Thoracic aorta (tissue), 2 donors: ENCODE results near the gene GPX4. TPM values are rescaled to one million over a fixed set of nuclear protein-coding genes. Genes with fewer than 3 reads are reported as not detected.

Source experiments
- ATAC-seq: fragments of 150-250 bp; one replicate; pipeline ENCODE4 v1.8.0; 2017; ENCODE audit warnings: low read depth; ENCODE audit not compliant: insufficient number of reproducible peaks, low FRiP score
- DNase-seq: peaks from one replicate; pipeline ENCODE4 v3.0.0-alpha.2; 2020; ENCODE audit warnings: low spot score
- H3K27ac ChIP-seq, 2 donors: fragments of 200-600 bp; sonication (generic); 1 replicate in 1 of 2; 2 replicates in 1 of 2; pipeline ENCODE4 v1.5.1; 2016; ENCODE audit warnings: mild to moderate bottlenecking in 2 of 2, moderate library complexity in 2 of 2
- H3K27me3 ChIP-seq: fragments of 200-600 bp; sonication (generic); replicated peaks from 2 replicates; pipeline ENCODE4 v1.6.0; 2016; ENCODE audit warnings: mild to moderate bottlenecking; ENCODE audit not compliant: insufficient read depth
- H3K36me3 ChIP-seq: fragments of 200-600 bp; sonication (generic); one replicate; pipeline ENCODE4 v1.5.1; 2016
- H3K4me1 ChIP-seq, 2 donors: fragments of 200-600 bp; sonication (generic); 1 replicate in 1 of 2; 2 replicates in 1 of 2; pipeline versions ENCODE4 v1.5.1 to v1.6.0; 2016; ENCODE audit warnings: low read depth in 2 of 2, mild to moderate bottlenecking in 1 of 2; ENCODE audit not compliant: control insufficient read depth in 1 of 2
- H3K4me3 ChIP-seq: fragments of 200-600 bp; sonication (generic); 2 replicates; pipeline ENCODE4 v1.5.1; 2016; ENCODE audit warnings: mild to moderate bottlenecking
- H3K9me3 ChIP-seq: fragments of 200-600 bp; sonication (generic); 2 replicates; pipeline ENCODE4 v1.5.1; 2016
- CTCF ChIP-seq: fragments of 200-600 bp; sonication (generic); IDR thresholded peaks from one replicate; pipeline ENCODE4 v1.5.1; 2019; ENCODE audit warnings: antibody characterized with exemption
- total RNA-seq, 2 donors: library from RNA; depleted of rRNA; stranded (reverse); fragments of >200 nt; gene quantifications; one replicate each; pipeline versions ENCODE4 v1.1.0 to v1.2.3, GENCODE V29; 2016

The GPX4 gene
- total RNA-seq, 2 donors from 2014 or later: 259 to 441 TPM

GRCh38 chr19:1130771-1131717 is 27.2 kb downstream of the GPX4 start:
- TF ChIP-seq CTCF: no peak
- no peaks in the 10 kb centered on the region for H3K9me3 ChIP-seq
- DNase-seq (no peak), ATAC-seq (no peak)
- peak overlapping the region; percentile 94 to 99 for H3K27ac ChIP-seq
- peaks cover 18% of the 10 kb centered on the region for H3K36me3 ChIP-seq
- peak overlapping the region; percentile 95 for H3K4me3 ChIP-seq
- peaks cover 52 to 70% of the 10 kb centered on the region in 2 donors for H3K4me1 ChIP-seq
- H3K27me3 ChIP-seq: no peaks in the 10 kb centered on the region

- Histone ChIP-seq H3K27ac (peak overlapping the region; percentile 94 to 99), H3K9me3 (no peaks in the 10 kb centered on the region), H3K4me3 (peak overlapping the region; percentile 95), H3K36me3 (peaks cover 10% of the 10 kb centered on the region), H3K4me1 (peaks cover 52 to 61% of the 10 kb centered on the region in 2 donors), H3K27me3 (no peaks in the 10 kb centered on the region)
- peak; percentile 91 for DNase-seq
- peak; percentile 26 for TF ChIP-seq CTCF
- ATAC-seq: peak; percentile 65
Measured at GRCh38 chr19:1131718-1132551, 28.1 kb downstream of the GPX4 start.

DNA sequence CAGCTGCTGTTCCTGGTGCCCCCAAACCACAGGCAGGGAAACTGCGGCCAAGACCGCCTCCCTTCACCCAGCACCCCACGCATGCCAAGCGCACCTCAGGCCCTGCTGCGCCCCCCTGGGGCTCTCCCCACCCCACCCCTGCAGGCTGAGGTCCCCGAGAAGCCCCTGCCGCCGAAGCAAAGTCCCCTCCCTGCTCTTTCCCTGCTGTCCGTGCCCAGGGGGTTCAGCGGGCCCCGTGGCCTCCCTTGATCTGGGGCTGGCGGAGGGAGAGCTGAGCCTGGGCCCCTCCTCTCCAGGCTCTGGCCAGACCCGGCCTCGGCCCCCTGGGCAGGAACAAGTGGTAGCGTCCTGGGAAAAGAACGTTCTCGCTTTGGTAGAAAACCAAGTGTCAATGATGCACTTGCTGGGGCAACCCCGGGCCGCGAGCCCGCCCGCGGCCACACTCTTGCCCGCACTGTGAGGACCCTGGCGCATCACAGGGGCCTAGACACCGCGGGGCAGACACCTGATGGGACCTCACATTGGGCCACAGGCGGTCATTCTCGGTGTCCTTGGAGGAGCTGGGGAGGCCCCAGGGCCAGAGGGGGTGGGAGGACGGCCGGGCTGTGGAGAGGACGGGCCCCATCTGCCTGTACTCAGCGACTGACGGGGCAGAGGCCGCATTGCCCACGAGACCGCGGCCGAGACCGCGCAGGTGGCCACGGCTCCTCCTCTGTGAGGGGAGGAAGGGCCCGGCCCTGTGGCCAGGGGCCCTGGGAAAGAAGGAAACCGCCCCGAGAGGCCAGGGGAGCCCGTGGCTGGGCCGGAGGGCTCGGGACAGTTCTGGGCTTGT is 29.0 kb downstream of the GPX4 start:
- ATAC-seq (no peak), DNase-seq (no peak)
- Histone ChIP-seq H3K4me3 (peak overlapping the region; percentile 95), H3K27ac (peak overlapping the region; percentile 94 to 99), H3K36me3 (peaks cover 2% of the 10 kb centered on the region), H3K9me3 (no peaks in the 10 kb centered on the region), H3K4me1 (peaks cover 47 to 53% of the 10 kb centered on the region in 2 donors), H3K27me3 (no peaks in the 10 kb centered on the region)
- no peak for TF ChIP-seq CTCF

GRCh38 chr19:1133471-1133929 is 29.7 kb downstream of the GPX4 start:
- no peaks in the 10 kb centered on the region for H3K27me3 ChIP-seq
- H3K36me3 ChIP-seq: peaks cover 2% of the 10 kb centered on the region
- no peaks in the 10 kb centered on the region for H3K9me3 ChIP-seq
- peak overlapping the region; percentile 95 for H3K4me3 ChIP-seq
- DNase-seq (no peak), ATAC-seq (no peak)
- H3K27ac ChIP-seq: peak overlapping the region; percentile 94 to 99
- peaks cover 47 to 48% of the 10 kb centered on the region in 2 donors for H3K4me1 ChIP-seq
- TF ChIP-seq CTCF: no peak
